DND-41 (cell line): ENCODE results near the gene TOM1.

ENCODE experiments used
- ATAC-seq: fragments of 200-7000 bp; cut with Tn5 transposase; 3 replicates; pipeline ENCODE4 v1.9.1; 2021; ENCODE audit warnings: low read depth; ENCODE audit not compliant: insufficient read depth
- DNase-seq: peaks from one replicate; pipeline ENCODE4 v3.0.0-alpha.2; 2020
- H2AFZ ChIP-seq: 2 replicates; pipeline ENCODE4 v1.6.0; 2012; ENCODE audit warnings: low read depth, low read length
- H3K27ac ChIP-seq: 2 replicates; pipeline ENCODE4 v1.5.1; 2012; ENCODE audit warnings: low read length, inconsistent platforms
- H3K27me3 ChIP-seq: fragments of 200-600 bp; sonication (generic); 2 replicates; pipeline ENCODE4 v1.6.0; 2012; ENCODE audit warnings: low read length, mild to moderate bottlenecking, inconsistent platforms; ENCODE audit not compliant: insufficient read depth, poor library complexity
- H3K36me3 ChIP-seq: 2 replicates; pipeline ENCODE4 v1.5.1; 2012; ENCODE audit warnings: low read length, inconsistent platforms; ENCODE audit not compliant: insufficient read depth
- H3K4me1 ChIP-seq: 2 replicates; pipeline ENCODE4 v1.5.1; 2012; ENCODE audit warnings: mild to moderate bottlenecking, low read length; ENCODE audit not compliant: insufficient read depth
- H3K4me2 ChIP-seq: 2 replicates; pipeline ENCODE4 v1.6.0; 2012; ENCODE audit warnings: mild to moderate bottlenecking, moderate library complexity, low read length, inconsistent platforms; ENCODE audit not compliant: insufficient read depth
- H3K4me3 ChIP-seq, 2 experiments: fragments of 200-600 bp in 1 of 2; shearing (Covaris generic) in 1 of 2; 2 replicates each; pipeline ENCODE4 v1.5.1; 2012 to 2016; ENCODE audit warnings: inconsistent platforms in 2 of 2, low read length in 2 of 2, mild to moderate bottlenecking in 2 of 2, low read depth in 1 of 2, moderate library complexity in 1 of 2
- H3K79me2 ChIP-seq: 2 replicates; pipeline ENCODE4 v1.6.0; 2012; ENCODE audit warnings: low read length, inconsistent platforms; ENCODE audit not compliant: insufficient read depth
- H3K9ac ChIP-seq: 2 replicates; pipeline ENCODE4 v1.6.0; 2012; ENCODE audit warnings: low read depth, mild to moderate bottlenecking, inconsistent platforms, low read length, moderate library complexity
- H3K9me3 ChIP-seq: 2 replicates; pipeline ENCODE4 v1.5.1; 2012; ENCODE audit warnings: low read length, moderate library complexity, mild to moderate bottlenecking, inconsistent platforms; ENCODE audit not compliant: insufficient read depth, severe bottlenecking
- H4K20me1 ChIP-seq: 2 replicates; pipeline ENCODE4 v1.6.0; 2012; ENCODE audit warnings: low read length; ENCODE audit not compliant: insufficient read depth
- CTCF ChIP-seq: IDR thresholded peaks from 2 replicates; pipeline ENCODE4 v1.5.1; 2012; ENCODE audit warnings: borderline replicate concordance, low read length, moderate library complexity, mild to moderate bottlenecking; ENCODE audit not compliant: poor library complexity, severe bottlenecking; ENCODE audit errors: extremely low read depth
- EZH2 ChIP-seq: IDR thresholded peaks from 3 replicates; pipeline ENCODE4 v1.6.1; 2012; ENCODE audit warnings: borderline replicate concordance, low read depth, mild to moderate bottlenecking, moderate library complexity, low read length, inconsistent platforms; ENCODE audit not compliant: severe bottlenecking

Gene TOM1

GRCh38 chr22:35275580-35275979 lies 24.1 kb upstream of the TOM1 start:
- H3K36me3 ChIP-seq: peaks cover 78% of the 10 kb centered on the region
- peaks cover 93% of the 10 kb centered on the region for H3K79me2 ChIP-seq
- no peaks in the 10 kb centered on the region for H3K9me3 ChIP-seq
- no peak overlapping the region for H3K9ac ChIP-seq
- TF ChIP-seq CTCF (no peak), EZH2 (no peak)
- no peaks in the 10 kb centered on the region for H3K27me3 ChIP-seq
- H4K20me1 ChIP-seq: peaks cover 45% of the 10 kb centered on the region
- no peak overlapping the region for H3K27ac ChIP-seq
- DNase-seq (no peak), ATAC-seq (no peak)
- no peak overlapping the region for H3K4me3 ChIP-seq
- H3K4me2 ChIP-seq: no peak overlapping the region
- H2AFZ ChIP-seq: no peak overlapping the region
- peaks cover 2% of the 10 kb centered on the region; the same call in 1 of the 2 replicates for H3K4me1 ChIP-seq

DNA sequence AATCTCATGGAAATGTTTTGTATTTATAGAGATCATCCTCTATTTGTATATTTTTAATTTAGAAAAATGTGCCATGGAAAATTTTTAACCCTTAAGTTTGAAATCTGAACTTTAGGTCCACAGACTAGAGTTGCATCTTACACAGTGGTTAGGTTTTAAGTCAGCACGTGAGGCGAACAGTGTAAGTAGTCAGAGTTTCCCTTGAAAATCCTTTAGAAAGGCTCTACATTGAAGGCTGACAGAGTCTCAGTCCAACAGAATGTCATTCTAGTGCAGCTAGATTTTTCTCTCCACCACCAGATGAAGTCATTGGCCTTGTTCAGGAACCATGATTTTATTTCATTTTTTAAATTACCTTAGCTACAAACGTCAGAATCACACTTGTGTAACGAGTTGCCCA lies 23.7 kb upstream of the TOM1 start:
- Histone ChIP-seq H3K9ac (no peak overlapping the region), H3K9me3 (no peaks in the 10 kb centered on the region), H4K20me1 (peaks cover 47% of the 10 kb centered on the region), H3K79me2 (peaks cover 91% of the 10 kb centered on the region), H3K36me3 (peaks cover 79% of the 10 kb centered on the region), H3K4me1 (peaks cover 2% of the 10 kb centered on the region; the same call in 1 of the 2 replicates), H3K27ac (no peak overlapping the region), H2AFZ (no peak overlapping the region), H3K27me3 (no peaks in the 10 kb centered on the region), H3K4me3 (no peak overlapping the region), H3K4me2 (no peak overlapping the region)
- TF ChIP-seq CTCF: no peak
- TF ChIP-seq EZH2: no peak
- ATAC-seq (no peak), DNase-seq (no peak)

DNA sequence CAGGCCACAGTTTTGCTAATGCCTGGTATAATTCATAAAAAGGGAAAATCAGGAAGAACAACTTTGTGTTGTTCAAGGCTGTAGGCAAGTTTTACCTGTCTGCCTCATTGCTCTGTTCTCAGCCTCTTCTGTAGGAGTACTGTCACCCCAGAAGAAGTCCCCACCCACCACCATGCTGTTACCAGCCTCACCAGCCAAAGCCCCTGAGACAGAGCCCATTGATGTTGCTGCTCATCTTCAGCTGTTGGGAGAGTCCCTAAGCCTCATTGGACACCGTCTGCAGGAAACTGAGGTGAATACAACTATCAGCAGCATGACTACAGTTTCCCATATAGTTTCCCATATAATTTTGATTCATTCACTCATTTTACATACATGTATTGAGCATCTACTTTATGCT lies 11.6 kb upstream of the TOM1 start:
- no peaks in the 10 kb centered on the region for H3K9me3 ChIP-seq
- no peak for DNase-seq
- H2AFZ ChIP-seq: no peak overlapping the region
- no peak overlapping the region for H3K9ac ChIP-seq
- H3K79me2 ChIP-seq: peaks cover 3% of the 10 kb centered on the region
- no peaks in the 10 kb centered on the region for H3K4me1 ChIP-seq
- H3K4me3 ChIP-seq: no peak overlapping the region
- H3K27me3 ChIP-seq: no peaks in the 10 kb centered on the region
- no peak overlapping the region for H3K4me2 ChIP-seq
- TF ChIP-seq EZH2 (no peak), CTCF (no peak)
- no peaks in the 10 kb centered on the region for H4K20me1 ChIP-seq
- H3K36me3 ChIP-seq: peaks cover 91% of the 10 kb centered on the region
- H3K27ac ChIP-seq: no peak overlapping the region
- no peak for ATAC-seq

- H3K79me2 ChIP-seq: no peaks in the 10 kb centered on the region
- no peak for TF ChIP-seq CTCF
- H3K4me3 ChIP-seq: no peak overlapping the region
- no peak overlapping the region for H3K4me2 ChIP-seq
- peaks cover 81% of the 10 kb centered on the region for H3K36me3 ChIP-seq
- H3K27ac ChIP-seq: no peak overlapping the region
- no peaks in the 10 kb centered on the region for H4K20me1 ChIP-seq
- H3K27me3 ChIP-seq: no peaks in the 10 kb centered on the region
- no peak for ATAC-seq
- no peaks in the 10 kb centered on the region for H3K4me1 ChIP-seq
- H3K9me3 ChIP-seq: no peaks in the 10 kb centered on the region
- H2AFZ ChIP-seq: no peak overlapping the region
- no peak overlapping the region for H3K9ac ChIP-seq
- DNase-seq: no peak
Observed at GRCh38 chr22:35292786-35293185, 6.9 kb upstream of the TOM1 start.
